ENCODE measurements around the gene PIGZ.

PIGZ gene

DNA sequence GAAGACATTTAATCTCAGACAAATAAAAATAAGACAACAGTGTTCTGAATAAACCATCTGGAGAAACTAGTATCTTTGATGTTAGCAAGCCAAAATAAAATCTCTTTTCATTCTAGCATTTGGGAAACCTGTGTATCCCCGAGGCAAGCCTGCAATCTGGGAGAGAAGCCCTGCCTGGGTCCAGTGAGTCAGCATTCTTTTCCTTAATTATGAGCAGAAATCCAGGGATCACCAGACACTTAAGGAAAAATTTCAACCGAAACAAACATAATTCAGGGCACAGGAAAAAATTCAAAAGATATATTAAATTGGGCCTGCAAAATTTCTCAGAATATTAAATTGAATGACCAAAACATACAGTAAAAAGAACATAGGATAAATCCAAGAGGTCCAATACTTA is 30.5 kb downstream of the PIGZ start:
- TF ChIP-seq GATA2 (IDR thresholded peaks at IDR 0.05; ENCODE audit: low read depth, low read length): no peak

DNA sequence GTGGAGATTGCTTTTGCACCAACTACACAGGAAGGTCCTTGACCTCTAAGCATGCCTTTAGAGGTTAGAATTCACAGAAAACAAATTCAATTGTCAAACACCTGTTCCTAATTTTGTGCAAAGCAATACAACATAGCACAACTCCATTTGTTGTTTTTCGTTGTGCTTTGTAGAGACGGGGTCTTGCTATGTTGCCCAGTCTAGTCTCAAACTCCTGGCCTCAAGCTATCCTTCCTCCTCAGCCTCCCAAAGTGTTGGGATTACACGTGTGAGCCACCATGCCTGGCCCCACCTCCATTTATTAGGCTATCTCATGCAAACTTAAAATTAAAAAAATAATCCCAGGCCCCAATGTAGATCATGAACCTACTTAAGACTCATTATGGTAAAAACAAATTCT is 32.3 kb downstream of the PIGZ start:
- TF ChIP-seq GATA2 (IDR thresholded peaks at IDR 0.05; ENCODE audit: low read depth, low read length) (no peak), GATA3 (IDR thresholded peaks at IDR 0.05; ENCODE audit: low read depth, low read length) (no peak)

GRCh38 chr3:196932600-196932999 is 36.0 kb downstream of the PIGZ start:
- TF ChIP-seq GATA2 (IDR thresholded peaks at IDR 0.05; ENCODE audit: low read depth, low read length) (no peak), GATA3 (IDR thresholded peaks at IDR 0.05; ENCODE audit: low read depth, low read length) (no peak)

- TF ChIP-seq GATA2 (IDR thresholded peaks at IDR 0.05; ENCODE audit: low read depth, low read length): no peak
- no peak for TF ChIP-seq GATA3 (IDR thresholded peaks at IDR 0.05; ENCODE audit: low read depth, low read length)
These were observed 36.6 kb downstream of the PIGZ start for GRCh38 chr3:196931828-196932587.

DNA sequence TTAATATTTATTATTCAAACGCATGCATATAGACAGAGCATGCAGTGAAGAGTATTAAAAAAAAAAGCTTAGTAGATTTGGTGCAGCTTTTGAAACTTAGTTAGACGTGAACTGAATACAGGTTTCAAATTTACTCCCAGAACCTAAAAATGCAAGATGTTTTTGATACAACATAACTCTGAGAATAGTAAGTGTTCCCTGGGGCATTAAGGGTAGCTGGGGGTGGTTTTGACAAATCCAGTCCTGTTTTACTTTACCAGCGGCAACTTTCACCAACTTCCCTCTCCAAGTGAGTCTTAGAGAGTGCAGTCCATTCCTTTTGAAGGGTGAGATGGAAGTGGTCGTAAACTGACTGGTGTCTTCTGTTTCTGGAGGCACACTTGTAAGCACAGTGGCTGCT is 37.5 kb downstream of the PIGZ start:
- TF ChIP-seq GATA3 (IDR thresholded peaks at IDR 0.05; ENCODE audit: low read depth, low read length) (no peak), GATA2 (IDR thresholded peaks at IDR 0.05; ENCODE audit: low read depth, low read length) (no peak)

GRCh38 chr3:196927571-196928453 is 40.8 kb downstream of the PIGZ start:
- TF ChIP-seq GATA3 (IDR thresholded peaks at IDR 0.05; ENCODE audit: low read depth, low read length): no peak
- TF ChIP-seq GATA2 (IDR thresholded peaks at IDR 0.05; ENCODE audit: low read depth, low read length): no peak

DNA sequence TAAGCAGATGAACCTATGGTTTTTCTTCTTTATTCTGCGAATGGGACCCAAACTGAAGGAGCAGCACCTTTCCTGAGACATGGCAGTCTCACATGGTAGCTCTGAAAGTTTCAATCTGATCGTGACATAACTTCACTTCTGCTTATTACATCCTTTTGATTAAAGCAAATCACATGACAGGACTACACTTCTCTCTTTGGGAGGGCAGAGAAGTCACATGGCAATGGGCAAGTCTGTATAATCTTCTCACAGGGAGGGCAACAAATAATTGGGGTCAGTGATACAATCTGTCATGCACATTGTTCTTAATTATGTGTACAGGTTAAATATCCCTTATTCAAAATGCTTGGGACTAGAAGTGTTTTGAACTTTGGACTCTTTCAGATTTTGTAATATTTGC is 47.9 kb downstream of the PIGZ start:
- TF ChIP-seq GATA3 (IDR thresholded peaks at IDR 0.05; ENCODE audit: low read depth, low read length) (no peak), GATA2 (IDR thresholded peaks at IDR 0.05; ENCODE audit: low read depth, low read length) (no peak)

- TF ChIP-seq GATA3 (IDR thresholded peaks at IDR 0.05; ENCODE audit: low read depth, low read length) (no peak), GATA2 (IDR thresholded peaks at IDR 0.05; ENCODE audit: low read depth, low read length) (no peak)
These were observed 49.7 kb downstream of the PIGZ start for GRCh38 chr3:196918968-196919367.

GRCh38 chr3:196916995-196917394 is 51.6 kb downstream of the PIGZ start:
- no peak for TF ChIP-seq GATA3 (IDR thresholded peaks at IDR 0.05; ENCODE audit: low read depth, low read length)
- TF ChIP-seq GATA2 (IDR thresholded peaks at IDR 0.05; ENCODE audit: low read depth, low read length): no peak

DNA sequence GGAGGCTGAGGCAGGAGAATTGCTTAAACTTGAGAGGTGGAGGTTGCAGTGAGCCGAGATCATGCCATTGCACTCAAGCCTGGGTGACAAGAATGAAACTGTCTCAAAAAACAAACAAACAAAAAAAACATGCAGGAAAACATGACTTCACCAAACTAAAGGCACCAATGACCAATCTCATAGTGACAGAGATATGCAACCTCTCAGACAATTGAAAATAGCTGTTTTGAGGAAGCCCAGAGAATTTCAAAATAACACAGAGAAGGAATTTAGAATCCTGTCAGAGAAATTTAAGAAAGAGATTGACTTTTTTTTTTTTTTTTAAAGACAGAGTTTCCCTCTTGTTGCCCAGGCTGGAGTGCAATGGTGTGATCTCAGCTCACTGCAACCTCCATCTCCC is 52.4 kb downstream of the PIGZ start:
- no peak for TF ChIP-seq GATA2 (IDR thresholded peaks at IDR 0.05; ENCODE audit: low read depth, low read length)
- no peak for TF ChIP-seq GATA3 (IDR thresholded peaks at IDR 0.05; ENCODE audit: low read depth, low read length)

GRCh38 chr3:196915375-196915774 is 53.3 kb downstream of the PIGZ start:
- TF ChIP-seq GATA3 (IDR thresholded peaks at IDR 0.05; ENCODE audit: low read depth, low read length) (no peak), GATA2 (IDR thresholded peaks at IDR 0.05; ENCODE audit: low read depth, low read length) (no peak)

DNA sequence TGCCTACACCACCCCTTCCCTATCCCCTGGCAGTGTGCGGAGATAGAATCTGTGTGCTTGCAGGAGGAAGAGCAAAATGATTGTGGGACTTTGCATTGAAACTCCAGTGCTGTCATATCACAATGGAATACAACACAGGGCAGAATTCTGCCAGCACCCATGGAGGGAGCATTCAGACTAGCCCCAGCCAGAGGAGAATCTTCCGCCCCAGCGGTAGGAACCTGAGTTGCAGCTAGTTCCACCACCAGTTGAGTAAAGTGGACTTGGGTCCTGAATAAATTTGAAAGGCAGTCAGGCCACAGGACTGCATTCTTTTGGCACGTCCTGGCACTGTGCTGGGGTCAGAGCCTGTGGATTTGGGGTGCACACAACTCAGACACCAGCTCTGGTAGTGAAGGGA is 53.8 kb downstream of the PIGZ start:
- no peak for TF ChIP-seq GATA2 (IDR thresholded peaks at IDR 0.05; ENCODE audit: low read depth, low read length)
- no peak for TF ChIP-seq GATA3 (IDR thresholded peaks at IDR 0.05; ENCODE audit: low read depth, low read length)

- no peak for TF ChIP-seq GATA2 (IDR thresholded peaks at IDR 0.05; ENCODE audit: low read depth, low read length)
These were observed 64.9 kb downstream of the PIGZ start for GRCh38 chr3:196903740-196904139.

GRCh38 chr3:196902296-196902695 is 66.3 kb downstream of the PIGZ start:
- no peak for TF ChIP-seq GATA2 (IDR thresholded peaks at IDR 0.05; ENCODE audit: low read depth, low read length)
- TF ChIP-seq GATA3 (IDR thresholded peaks at IDR 0.05; ENCODE audit: low read depth, low read length): no peak

DNA sequence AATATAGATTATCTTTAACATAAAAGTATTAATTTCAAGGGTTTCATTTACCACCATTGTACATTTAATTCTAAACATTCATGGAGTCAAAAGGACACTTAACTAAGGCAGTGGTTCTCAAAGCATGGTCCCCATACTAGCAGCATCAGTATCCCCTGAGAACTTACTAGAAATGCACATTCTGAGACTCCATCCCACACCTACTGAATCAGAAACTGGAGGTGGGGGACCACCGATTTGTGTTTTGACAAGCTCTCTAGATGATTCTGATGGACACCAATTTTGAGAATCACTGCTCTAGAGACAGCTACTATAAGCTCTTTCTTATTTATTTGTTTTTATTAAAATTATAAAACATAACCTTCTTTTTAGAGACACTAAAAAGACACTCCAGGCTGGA is 66.9 kb downstream of the PIGZ start:
- no peak for TF ChIP-seq GATA3 (IDR thresholded peaks at IDR 0.05; ENCODE audit: low read depth, low read length)
